GM19452 (cell line): ENCODE data around the gene POFUT2.

Experiments
- ATAC-seq: cut with Tn5 transposase; IDR thresholded peaks from one replicate; pipeline ENCODE4 v1.9.1; 2021; ENCODE audit not compliant: unreplicated experiment

POFUT2 gene

DNA sequence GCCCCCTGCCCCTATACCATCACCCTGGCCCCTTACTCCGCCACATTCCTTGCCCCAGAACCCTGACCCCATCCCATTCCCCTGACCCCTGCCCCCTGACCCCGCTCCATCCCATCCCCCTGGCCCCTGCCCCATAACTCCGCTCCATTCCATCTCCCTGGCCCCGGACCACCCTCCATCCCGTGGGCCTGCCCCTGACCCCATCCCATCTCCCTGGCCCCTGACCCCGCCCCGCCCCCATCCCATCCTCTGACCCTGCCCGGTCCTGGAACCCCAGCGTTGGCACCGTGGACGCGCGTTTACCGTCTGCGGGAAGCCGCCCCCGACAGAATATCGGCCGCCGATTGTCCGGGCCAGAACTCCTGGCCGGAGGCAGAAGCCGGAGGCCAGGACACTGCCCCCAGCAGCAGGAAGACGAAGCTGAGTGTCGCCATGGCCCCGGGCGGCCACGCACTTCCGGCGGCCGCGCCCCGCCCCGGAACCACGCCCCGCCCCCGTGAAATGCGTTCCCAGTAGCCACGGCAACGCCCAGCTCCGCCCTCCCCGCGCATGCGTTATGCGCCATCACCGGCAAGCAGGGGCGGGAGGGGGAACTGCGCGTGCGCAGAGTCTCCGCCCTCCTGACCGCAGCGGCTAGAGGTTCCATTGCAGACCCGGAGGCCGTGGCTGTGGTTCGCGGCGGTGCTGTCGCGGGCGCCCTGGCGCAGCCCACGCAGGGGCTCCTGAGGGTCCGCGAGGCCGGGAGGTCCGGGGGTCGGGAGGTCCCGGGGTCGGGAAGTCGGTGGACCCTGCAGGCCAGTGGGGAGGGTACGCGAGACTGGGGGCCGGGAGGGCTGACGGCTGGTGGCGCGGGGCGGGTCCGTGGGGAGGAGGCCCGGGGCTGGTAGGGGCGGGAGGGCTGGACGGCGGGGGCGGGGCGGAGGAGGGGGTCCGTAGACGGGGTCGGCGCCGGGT, at the start of gene POFUT2:
POFUT2 (minus strand) TSS at position 458 of the 954 bp plus-strand sequence; CDS start at position 434, 24 bp downstream.
- ATAC-seq, result peak; percentile 74

GRCh38 chr21:45336870-45337269, 49.2 kb upstream of the POFUT2 start:
- no peak for ATAC-seq

DNA sequence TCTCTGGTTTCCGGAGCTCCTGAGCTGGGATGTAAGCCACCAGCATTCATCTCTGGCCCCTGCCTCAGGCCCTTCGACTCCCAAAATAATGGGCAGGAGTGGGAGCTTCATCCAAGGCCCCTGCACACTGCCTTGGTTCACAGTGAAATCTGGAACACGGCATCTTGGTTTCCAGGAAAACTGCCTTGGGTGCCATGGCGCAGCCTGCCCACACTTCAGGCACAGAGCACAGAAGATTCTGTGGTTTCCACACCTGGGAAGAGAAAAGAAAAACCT, 48.8 kb upstream of the POFUT2 start:
- no peak for ATAC-seq

GRCh38 chr21:45335761-45336534, 48.3 kb upstream of the POFUT2 start:
- ATAC-seq, result no peak

DNA sequence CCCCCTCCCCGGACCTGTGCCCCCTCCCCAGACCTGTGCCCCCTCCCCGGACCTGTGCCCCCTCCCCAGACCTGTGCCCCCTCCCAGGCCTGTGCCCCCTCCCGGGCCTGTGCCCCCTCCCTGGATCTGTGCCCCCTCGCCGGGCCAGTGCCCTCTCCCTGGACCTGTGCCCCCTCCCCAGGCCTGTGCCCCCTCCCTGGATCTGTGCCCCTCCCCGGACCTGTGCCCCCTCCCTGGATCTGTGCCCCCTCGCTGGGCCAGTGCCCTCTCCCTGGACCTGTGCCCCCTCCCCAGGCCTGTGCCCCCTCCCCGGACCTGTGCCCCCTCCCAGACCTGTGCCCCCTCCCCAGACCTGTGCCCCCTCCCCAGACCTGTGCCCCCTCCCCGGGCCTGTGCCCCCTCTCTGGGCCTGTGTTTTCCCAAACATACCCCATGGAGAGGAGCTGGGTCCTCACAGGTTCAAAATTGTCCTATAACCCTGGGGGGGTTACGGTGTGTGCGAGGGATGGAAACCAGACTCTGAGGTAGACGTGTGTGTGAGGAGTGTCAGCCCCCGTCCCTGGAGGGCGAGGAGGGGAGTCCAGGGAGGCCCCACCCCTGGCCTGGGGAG, 47.6 kb upstream of the POFUT2 start:
- no peak for ATAC-seq

- no peak for ATAC-seq
These were observed 46.9 kb upstream of the POFUT2 start for GRCh38 chr21:45334591-45335081.

DNA sequence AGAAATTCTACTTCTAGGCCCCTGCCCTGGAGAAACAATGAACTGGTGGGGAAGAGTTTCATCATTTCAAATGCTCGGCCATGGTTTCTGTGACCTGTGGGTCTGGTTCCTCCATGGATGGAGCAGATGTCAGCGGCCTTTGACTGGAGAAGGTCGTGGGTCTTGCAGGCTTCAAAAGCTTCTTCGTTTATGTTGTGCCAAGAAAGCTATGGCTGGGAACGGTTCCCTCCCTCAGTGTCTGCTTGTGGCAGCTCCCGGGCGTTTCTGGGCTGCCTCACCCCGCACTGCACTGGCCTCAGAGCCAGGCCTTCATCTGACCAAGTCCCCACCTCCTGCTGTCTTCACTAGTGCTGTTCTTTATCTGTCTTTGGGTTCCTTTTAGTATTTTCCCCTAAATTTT, 46.4 kb upstream of the POFUT2 start:
- no peak for ATAC-seq

DNA sequence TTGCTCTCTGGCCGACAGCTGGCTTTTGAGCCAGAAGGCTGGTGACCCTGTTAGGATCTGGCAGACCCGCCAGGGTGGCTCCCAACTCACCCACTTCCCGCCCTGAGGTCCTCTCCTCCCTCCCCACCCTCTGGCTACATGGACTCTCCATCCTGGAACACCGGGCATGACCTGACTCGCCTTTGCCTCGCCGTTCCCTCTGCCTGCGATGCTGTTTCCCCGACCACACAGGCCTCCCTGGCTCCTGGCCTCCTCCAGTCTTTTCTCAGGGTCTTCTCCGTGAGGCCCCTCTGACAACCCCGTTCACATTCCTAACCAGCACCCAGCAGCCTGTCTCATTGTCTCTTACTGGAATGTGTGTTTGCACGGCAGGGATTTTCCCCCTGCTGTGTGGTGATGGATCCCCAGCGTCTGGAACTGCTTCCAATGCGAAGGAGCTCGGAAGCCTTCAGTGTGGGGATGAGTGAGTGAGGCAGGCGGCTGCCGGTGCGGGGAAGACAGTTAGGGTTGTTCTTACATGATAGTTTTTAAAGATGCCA, 46.0 kb upstream of the POFUT2 start:
- ATAC-seq, result no peak

DNA sequence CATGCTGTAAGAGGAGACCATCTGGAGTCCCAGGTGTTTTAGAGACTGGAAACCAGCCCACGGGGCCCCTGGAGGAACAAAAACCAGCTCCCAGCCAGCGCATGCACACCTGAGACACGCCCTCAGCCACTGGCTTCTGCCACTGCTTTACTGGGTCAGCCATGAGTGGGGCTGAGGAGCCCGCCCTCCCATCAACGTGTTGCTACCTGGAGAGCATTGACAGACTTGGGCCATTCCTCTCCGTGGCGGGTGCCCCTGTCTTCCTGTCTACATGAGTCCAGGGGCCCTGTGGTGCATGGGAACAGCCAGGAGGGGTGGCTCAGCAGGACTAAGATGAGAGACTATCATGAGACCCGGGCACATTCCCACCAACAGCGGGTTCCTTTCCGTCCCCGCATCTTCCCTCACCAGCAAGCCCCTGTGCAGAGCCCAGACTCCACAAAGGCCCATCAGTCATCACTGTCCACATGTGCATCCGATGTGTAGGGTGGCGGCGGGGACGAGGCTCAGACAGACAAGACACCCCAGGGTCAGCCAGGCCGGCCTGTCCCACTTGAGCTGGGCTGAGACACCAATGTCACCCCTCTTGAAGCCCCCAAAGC, 45.4 kb upstream of the POFUT2 start:
- no peak for ATAC-seq

- ATAC-seq, result no peak
These were observed 44.7 kb upstream of the POFUT2 start for GRCh38 chr21:45332415-45332814.

GRCh38 chr21:45331531-45332147, 43.9 kb upstream of the POFUT2 start:
- ATAC-seq, result no peak

GRCh38 chr21:45330851-45331261, 43.2 kb upstream of the POFUT2 start:
- ATAC-seq, result no peak

DNA sequence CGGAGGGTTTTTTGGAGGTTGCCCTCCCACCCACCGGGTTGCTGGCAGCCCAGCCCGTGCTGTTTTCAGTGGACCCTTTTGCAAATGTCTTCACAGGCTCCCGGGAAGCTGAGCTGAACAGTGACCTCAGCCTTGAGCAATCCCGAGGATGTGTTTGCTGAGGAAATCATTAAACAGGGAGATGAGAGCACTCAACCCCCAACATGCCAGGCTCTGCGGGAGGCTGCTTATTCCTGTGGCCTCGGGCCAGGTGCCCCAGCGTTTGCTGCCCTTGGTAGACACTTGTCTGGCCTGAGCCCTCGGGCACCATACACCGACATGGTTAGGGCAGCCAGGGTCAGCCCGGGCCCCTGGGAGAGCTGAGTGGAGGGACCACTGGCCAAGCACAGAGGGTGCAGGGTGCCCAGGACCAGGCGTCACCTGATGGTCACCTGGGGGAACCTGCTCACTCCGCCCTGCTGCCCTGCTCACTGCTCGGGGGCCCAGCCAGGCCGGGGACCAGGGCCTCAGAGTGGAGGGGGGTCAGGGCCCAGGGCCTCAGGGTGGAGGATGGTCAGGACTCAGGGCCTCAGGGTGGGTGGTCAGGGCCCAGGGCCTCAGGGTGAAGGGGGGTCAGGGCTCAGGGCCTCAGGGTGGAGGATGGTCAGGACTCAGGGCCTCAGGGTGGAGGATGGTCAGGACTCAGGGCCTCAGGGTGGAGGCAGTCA, 42.5 kb upstream of the POFUT2 start:
- ATAC-seq, result no peak

- ATAC-seq, result no peak
These were observed 41.8 kb upstream of the POFUT2 start for GRCh38 chr21:45329261-45330074.

- ATAC-seq, result no peak
These were observed 40.8 kb upstream of the POFUT2 start for GRCh38 chr21:45328198-45329091.

- ATAC-seq, result no peak
These were observed 39.9 kb upstream of the POFUT2 start for GRCh38 chr21:45327441-45328197.

DNA sequence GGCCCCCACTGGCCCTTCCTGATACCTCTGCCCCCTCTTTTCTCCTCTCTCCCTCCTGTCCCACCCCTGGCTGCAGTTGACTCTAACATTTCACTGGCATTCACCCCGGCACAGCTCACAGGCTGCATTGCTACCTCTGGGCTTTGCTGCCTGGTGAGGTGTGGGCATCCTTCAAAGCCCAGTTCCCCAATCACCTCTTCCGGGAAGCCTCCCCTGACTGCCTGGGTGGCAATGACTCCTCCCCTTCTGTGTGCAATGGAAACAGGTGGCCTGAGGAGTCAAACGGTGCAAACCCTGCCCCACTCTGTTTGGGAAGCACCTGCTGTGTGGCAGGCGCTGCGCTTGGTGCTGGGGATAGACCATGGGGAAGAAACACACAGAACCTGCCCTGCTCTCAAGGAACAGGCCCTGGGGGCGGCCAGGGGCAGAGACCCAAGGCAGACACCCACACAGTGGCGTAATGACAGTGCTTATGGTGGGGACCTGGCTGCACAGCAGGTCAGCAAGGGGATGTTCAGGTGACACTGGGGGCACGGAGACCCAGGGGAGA, 39.3 kb upstream of the POFUT2 start:
- ATAC-seq, result no peak
